NB4 (cell line): ENCODE results near the gene AIDA.

Experiments
- MAX ChIP-seq: IDR thresholded peaks from 2 replicates; pipeline ENCODE4 v1.6.1; 2011; ENCODE audit warnings: low read depth, low read length
- TF ChIP-seq, protein P1 (sequence below): IDR thresholded peaks from one replicate; pipeline ENCODE4 v1.5.1; 2012; ENCODE audit warnings: low read depth, low read length

GRCh38 chr1:222618880-222619596, 93.3 kb downstream of the AIDA start:
- TF ChIP-seq, protein P1, sequence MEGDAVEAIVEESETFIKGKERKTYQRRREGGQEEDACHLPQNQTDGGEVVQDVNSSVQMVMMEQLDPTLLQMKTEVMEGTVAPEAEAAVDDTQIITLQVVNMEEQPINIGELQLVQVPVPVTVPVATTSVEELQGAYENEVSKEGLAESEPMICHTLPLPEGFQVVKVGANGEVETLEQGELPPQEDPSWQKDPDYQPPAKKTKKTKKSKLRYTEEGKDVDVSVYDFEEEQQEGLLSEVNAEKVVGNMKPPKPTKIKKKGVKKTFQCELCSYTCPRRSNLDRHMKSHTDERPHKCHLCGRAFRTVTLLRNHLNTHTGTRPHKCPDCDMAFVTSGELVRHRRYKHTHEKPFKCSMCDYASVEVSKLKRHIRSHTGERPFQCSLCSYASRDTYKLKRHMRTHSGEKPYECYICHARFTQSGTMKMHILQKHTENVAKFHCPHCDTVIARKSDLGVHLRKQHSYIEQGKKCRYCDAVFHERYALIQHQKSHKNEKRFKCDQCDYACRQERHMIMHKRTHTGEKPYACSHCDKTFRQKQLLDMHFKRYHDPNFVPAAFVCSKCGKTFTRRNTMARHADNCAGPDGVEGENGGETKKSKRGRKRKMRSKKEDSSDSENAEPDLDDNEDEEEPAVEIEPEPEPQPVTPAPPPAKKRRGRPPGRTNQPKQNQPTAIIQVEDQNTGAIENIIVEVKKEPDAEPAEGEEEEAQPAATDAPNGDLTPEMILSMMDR, result no peak
- no peak for TF ChIP-seq MAX
